ENCODE results near the gene TMEM53.

The TMEM53 gene

GRCh38 chr1:44696789-44697345, 22.6 kb upstream of the TMEM53 start:
- no peak for DNase-seq

GRCh38 chr1:44696101-44696500, 21.8 kb upstream of the TMEM53 start:
- no peak for DNase-seq

- no peak for DNase-seq
Observed at GRCh38 chr1:44695671-44696070, 21.4 kb upstream of the TMEM53 start.

- no peak for DNase-seq
Observed at GRCh38 chr1:44694863-44695478, 20.7 kb upstream of the TMEM53 start.

GRCh38 chr1:44693900-44694299, 19.6 kb upstream of the TMEM53 start:
- no peak for DNase-seq

GRCh38 chr1:44693159-44693558, 18.9 kb upstream of the TMEM53 start:
- no peak for DNase-seq

GRCh38 chr1:44689447-44689765, 15.1 kb upstream of the TMEM53 start:
- DNase-seq = no peak

- no peak for DNase-seq
Observed at GRCh38 chr1:44688760-44689446, 14.6 kb upstream of the TMEM53 start.

- DNase-seq = no peak
Observed at GRCh38 chr1:44685881-44686280, 11.6 kb upstream of the TMEM53 start.

GRCh38 chr1:44685218-44685617, 10.9 kb upstream of the TMEM53 start:
- no peak for DNase-seq

GRCh38 chr1:44684525-44684924, 10.2 kb upstream of the TMEM53 start:
- DNase-seq = peak; percentile 77

- no peak for DNase-seq
Observed at GRCh38 chr1:44682883-44683265, 8.6 kb upstream of the TMEM53 start.

- DNase-seq = no peak
Observed at GRCh38 chr1:44681905-44682882, 7.9 kb upstream of the TMEM53 start.

- no peak for DNase-seq
Observed at GRCh38 chr1:44679468-44679867, 5.2 kb upstream of the TMEM53 start.

GRCh38 chr1:44678626-44679025, 4.3 kb upstream of the TMEM53 start:
- no peak for DNase-seq

- no peak for DNase-seq
Observed at GRCh38 chr1:44678120-44678519, 3.8 kb upstream of the TMEM53 start.

- DNase-seq = no peak
Observed at GRCh38 chr1:44677201-44677766, 3.0 kb upstream of the TMEM53 start.

- no peak for DNase-seq
Observed at GRCh38 chr1:44676484-44677200, 2.4 kb upstream of the TMEM53 start.

GRCh38 chr1:44675186-44675585, 905 bp upstream of the TMEM53 start:
- no peak for DNase-seq

- no peak for DNase-seq
Observed at GRCh38 chr1:44673675-44674112, 587 bp downstream of the TMEM53 start.

GRCh38 chr1:44672961-44673674, 1.2 kb downstream of the TMEM53 start:
- no peak for DNase-seq
